PC-3 (cell line): ENCODE measurements around the gene NSMF.

Source experiments
- EZH2 ChIP-seq: fragments of 300-600 bp; sonication (generic); IDR thresholded peaks from one replicate; pipeline ENCODE4 v1.6.1; 2017; ENCODE audit warnings: antibody characterized with exemption, mild to moderate bottlenecking, low read length; ENCODE audit not compliant: unreplicated experiment
- EZH2phosphoT487 ChIP-seq: fragments of 300-600 bp; sonication (generic); IDR thresholded peaks from 2 replicates; pipeline ENCODE4 v1.6.1; 2018; ENCODE audit warnings: mild to moderate bottlenecking, antibody characterized with exemption, low read length, borderline replicate concordance
- TF ChIP-seq, protein P1 (sequence below): fragments of 300-600 bp; sonication (generic); conservative IDR thresholded peaks from 2 replicates; pipeline ENCODE4 v1.5.1; 2017; ENCODE audit warnings: antibody characterized with exemption, low read depth, mild to moderate bottlenecking, low read length

DNA sequence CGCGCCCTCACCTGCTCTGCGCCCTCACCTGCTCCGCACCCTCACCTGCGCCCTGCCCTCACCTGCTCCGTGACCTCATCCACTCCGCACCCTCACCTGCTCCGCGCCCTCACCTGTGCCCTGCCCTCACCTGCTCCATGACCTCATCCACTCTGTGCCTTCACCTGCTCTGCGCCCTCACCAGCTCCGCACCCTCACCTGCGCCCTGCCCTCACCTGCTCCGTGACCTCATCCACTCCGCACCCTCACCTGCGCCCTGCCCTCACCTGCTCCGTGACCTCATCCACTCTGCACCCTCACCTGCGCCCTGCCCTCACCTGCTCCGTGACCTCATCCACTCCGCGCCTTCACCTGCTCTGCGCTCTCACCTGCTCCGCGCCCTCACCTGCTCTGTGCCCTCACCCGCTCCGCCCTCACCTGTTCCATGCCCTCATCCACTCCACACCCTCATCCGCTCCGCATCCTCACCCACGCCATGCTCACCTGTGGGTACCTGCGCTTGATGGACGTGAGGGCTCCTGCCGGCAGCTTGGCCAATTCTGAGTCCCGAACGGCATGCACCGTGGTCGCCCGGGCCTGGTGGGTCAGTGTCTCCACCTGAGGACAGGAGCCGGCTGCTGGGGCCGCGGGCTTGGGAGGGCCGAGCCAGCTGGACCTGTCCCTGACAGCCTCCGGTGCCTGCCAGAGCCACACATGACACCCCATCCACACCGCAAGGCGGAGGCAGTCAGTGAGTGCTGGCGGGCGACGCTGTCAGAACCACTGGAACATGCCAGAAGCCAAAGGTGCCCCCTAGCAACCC, 35.6 kb upstream of the NSMF start:
- TF ChIP-seq, protein P1, sequence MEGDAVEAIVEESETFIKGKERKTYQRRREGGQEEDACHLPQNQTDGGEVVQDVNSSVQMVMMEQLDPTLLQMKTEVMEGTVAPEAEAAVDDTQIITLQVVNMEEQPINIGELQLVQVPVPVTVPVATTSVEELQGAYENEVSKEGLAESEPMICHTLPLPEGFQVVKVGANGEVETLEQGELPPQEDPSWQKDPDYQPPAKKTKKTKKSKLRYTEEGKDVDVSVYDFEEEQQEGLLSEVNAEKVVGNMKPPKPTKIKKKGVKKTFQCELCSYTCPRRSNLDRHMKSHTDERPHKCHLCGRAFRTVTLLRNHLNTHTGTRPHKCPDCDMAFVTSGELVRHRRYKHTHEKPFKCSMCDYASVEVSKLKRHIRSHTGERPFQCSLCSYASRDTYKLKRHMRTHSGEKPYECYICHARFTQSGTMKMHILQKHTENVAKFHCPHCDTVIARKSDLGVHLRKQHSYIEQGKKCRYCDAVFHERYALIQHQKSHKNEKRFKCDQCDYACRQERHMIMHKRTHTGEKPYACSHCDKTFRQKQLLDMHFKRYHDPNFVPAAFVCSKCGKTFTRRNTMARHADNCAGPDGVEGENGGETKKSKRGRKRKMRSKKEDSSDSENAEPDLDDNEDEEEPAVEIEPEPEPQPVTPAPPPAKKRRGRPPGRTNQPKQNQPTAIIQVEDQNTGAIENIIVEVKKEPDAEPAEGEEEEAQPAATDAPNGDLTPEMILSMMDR = no peak
- TF ChIP-seq EZH2 = no peak
- no peak for TF ChIP-seq EZH2phosphoT487
